Osteoblast (primary cell): ENCODE results near the gene REPS1. TPM values are rescaled to one million over a fixed set of nuclear protein-coding genes. Genes with fewer than 3 reads are reported as not detected.

Source experiments
- DNase-seq: peaks from one replicate; pipeline ENCODE4 v3.0.0; 2011; ENCODE audit warnings: low spot score, mixed read lengths; ENCODE audit not compliant: insufficient read length; ENCODE audit errors: missing footprints
- H2AFZ ChIP-seq: 2 replicates; pipeline ENCODE4 v1.6.0; 2011; ENCODE audit warnings: mild to moderate bottlenecking, low read length
- H3K27ac ChIP-seq: 2 replicates; pipeline ENCODE4 v1.5.1; 2011; ENCODE audit warnings: mild to moderate bottlenecking, low read depth, low read length, moderate library complexity
- H3K27me3 ChIP-seq: 2 replicates; pipeline ENCODE4 v1.6.0; 2012; ENCODE audit warnings: mild to moderate bottlenecking, control low read depth, inconsistent platforms, low read length, moderate library complexity; ENCODE audit not compliant: insufficient read depth
- H3K36me3 ChIP-seq: 2 replicates; pipeline ENCODE4 v1.5.1; 2011; ENCODE audit warnings: mild to moderate bottlenecking, low read length, control low read depth, moderate library complexity; ENCODE audit not compliant: insufficient read depth
- H3K4me1 ChIP-seq: 2 replicates; pipeline ENCODE4 v1.5.1; 2011; ENCODE audit warnings: mild to moderate bottlenecking, low read length, control low read depth, moderate library complexity; ENCODE audit not compliant: insufficient read depth
- H3K4me2 ChIP-seq: 2 replicates; pipeline ENCODE4 v1.6.0; 2011; ENCODE audit warnings: mild to moderate bottlenecking, low read length; ENCODE audit not compliant: insufficient read depth
- H3K4me3 ChIP-seq: fragments of 200-600 bp; sonication (generic); 3 replicates; pipeline ENCODE4 v1.5.1; 2012; ENCODE audit warnings: mild to moderate bottlenecking, low read length, inconsistent platforms; ENCODE audit not compliant: insufficient read depth
- H3K79me2 ChIP-seq: 2 replicates; pipeline ENCODE4 v1.6.0; 2012; ENCODE audit warnings: mild to moderate bottlenecking, low read length, control low read depth, inconsistent platforms; ENCODE audit not compliant: insufficient read depth
- H3K9me3 ChIP-seq: 2 replicates; pipeline ENCODE4 v1.5.1; 2011; ENCODE audit warnings: low read depth, low read length, control low read depth
- H4K20me1 ChIP-seq: 2 replicates; pipeline ENCODE4 v1.6.0; 2012; ENCODE audit warnings: mild to moderate bottlenecking, low read length, control low read depth; ENCODE audit not compliant: insufficient read depth
- CTCF ChIP-seq: IDR thresholded peaks from 2 replicates; pipeline ENCODE4 v1.5.1; 2011; ENCODE audit warnings: mild to moderate bottlenecking, low read depth, low read length, moderate library complexity; ENCODE audit errors: extremely low read depth
- total RNA-seq: library from RNA; depleted of rRNA; stranded (reverse); fragments of >200 nt; gene quantifications from 2 replicates; pipeline ENCODE4 v1.2.3, GENCODE V29; 2012

Gene REPS1
- total RNA-seq, 1 donor: 43.1 TPM

- H3K9me3 ChIP-seq: no peaks in the 10 kb centered on the region
- no peak for TF ChIP-seq CTCF
- H3K4me3 ChIP-seq: no peak overlapping the region
- H3K4me2 ChIP-seq: no peak overlapping the region
- no peaks in the 10 kb centered on the region for H3K36me3 ChIP-seq
- H3K79me2 ChIP-seq: peaks cover 96% of the 10 kb centered on the region
- no peak for DNase-seq
- H2AFZ ChIP-seq: no peak overlapping the region
- peaks cover 4% of the 10 kb centered on the region for H4K20me1 ChIP-seq
- no peaks in the 10 kb centered on the region for H3K27me3 ChIP-seq
- H3K4me1 ChIP-seq: peaks cover 13% of the 10 kb centered on the region
- no peak overlapping the region for H3K27ac ChIP-seq
These were observed 8.0 kb downstream of the REPS1 start for GRCh38 chr6:138979813-138980668.

- H3K27ac ChIP-seq: no peak overlapping the region
- H3K4me3 ChIP-seq: no peak overlapping the region
- no peaks in the 10 kb centered on the region for H4K20me1 ChIP-seq
- no peak for TF ChIP-seq CTCF
- no peaks in the 10 kb centered on the region for H3K36me3 ChIP-seq
- no peaks in the 10 kb centered on the region for H3K27me3 ChIP-seq
- H3K4me2 ChIP-seq: no peak overlapping the region
- H3K4me1 ChIP-seq: peaks cover 8% of the 10 kb centered on the region
- no peak overlapping the region for H2AFZ ChIP-seq
- no peaks in the 10 kb centered on the region for H3K9me3 ChIP-seq
- peaks cover 96% of the 10 kb centered on the region for H3K79me2 ChIP-seq
- no peak for DNase-seq
These were observed 8.7 kb downstream of the REPS1 start for GRCh38 chr6:138979365-138979764.

- H3K4me3 ChIP-seq: no peak overlapping the region
- no peak overlapping the region for H3K4me2 ChIP-seq
- H4K20me1 ChIP-seq: no peaks in the 10 kb centered on the region
- no peaks in the 10 kb centered on the region for H3K27me3 ChIP-seq
- peaks cover 93% of the 10 kb centered on the region for H3K79me2 ChIP-seq
- TF ChIP-seq CTCF: no peak
- no peak overlapping the region for H2AFZ ChIP-seq
- DNase-seq: no peak
- H3K36me3 ChIP-seq: no peaks in the 10 kb centered on the region
- peaks cover 19% of the 10 kb centered on the region for H3K4me1 ChIP-seq
- H3K27ac ChIP-seq: no peak overlapping the region
- no peaks in the 10 kb centered on the region for H3K9me3 ChIP-seq
These were observed 9.8 kb downstream of the REPS1 start for GRCh38 chr6:138978229-138978628.

- no peak for TF ChIP-seq CTCF
- Histone ChIP-seq H3K27me3 (no peaks in the 10 kb centered on the region), H3K4me1 (peaks cover 24% of the 10 kb centered on the region), H3K9me3 (no peaks in the 10 kb centered on the region), H3K27ac (no peak overlapping the region), H4K20me1 (no peaks in the 10 kb centered on the region), H3K4me3 (no peak overlapping the region), H2AFZ (no peak overlapping the region), H3K79me2 (peaks cover 92% of the 10 kb centered on the region), H3K4me2 (no peak overlapping the region), H3K36me3 (no peaks in the 10 kb centered on the region)
- no peak for DNase-seq
These were observed 10.3 kb downstream of the REPS1 start for GRCh38 chr6:138977646-138978167.
